IPS-NIHi11 (cell line): ENCODE data around the gene JOSD2.
"Not testable (repeated sequence)": the region's sequence is repeated elsewhere in the genome, so short reads cannot be mapped to it uniquely, and the experiment has no call there.

Source experiments
- DNase-seq: peaks from one replicate; pipeline ENCODE4 v3.0.0; 2012; ENCODE audit warnings: mixed read lengths, low spot score

JOSD2 gene

GRCh38 chr19:50475736-50476223 is 35.2 kb downstream of the JOSD2 start:
- no peak for DNase-seq

GRCh38 chr19:50475101-50475568 is 35.9 kb downstream of the JOSD2 start:
- DNase-seq = no peak

GRCh38 chr19:50473336-50473735 is 37.7 kb downstream of the JOSD2 start:
- DNase-seq = not testable (repeated sequence)

GRCh38 chr19:50468818-50469217 is 42.2 kb downstream of the JOSD2 start:
- no peak for DNase-seq

- DNase-seq = no peak
These were observed 43.4 kb downstream of the JOSD2 start for GRCh38 chr19:50467566-50467965.

GRCh38 chr19:50466706-50467039 is 44.3 kb downstream of the JOSD2 start:
- no peak for DNase-seq

GRCh38 chr19:50465986-50466705 is 44.8 kb downstream of the JOSD2 start:
- DNase-seq = peak; percentile 81

GRCh38 chr19:50465000-50465399 is 46.0 kb downstream of the JOSD2 start:
- DNase-seq = no peak

GRCh38 chr19:50464348-50464747 is 46.6 kb downstream of the JOSD2 start:
- no peak for DNase-seq

- no peak for DNase-seq
These were observed 48.0 kb downstream of the JOSD2 start for GRCh38 chr19:50462970-50463369.

GRCh38 chr19:50461066-50461875 is 49.7 kb downstream of the JOSD2 start:
- DNase-seq = peak; percentile 93

- no peak for DNase-seq
These were observed 50.7 kb downstream of the JOSD2 start for GRCh38 chr19:50460161-50460765.

- DNase-seq = no peak
These were observed 51.4 kb downstream of the JOSD2 start for GRCh38 chr19:50459638-50460037.

- DNase-seq = no peak
These were observed 51.9 kb downstream of the JOSD2 start for GRCh38 chr19:50459067-50459456.

- DNase-seq = no peak
These were observed 52.5 kb downstream of the JOSD2 start for GRCh38 chr19:50458396-50459066.

- DNase-seq = no peak
These were observed 53.7 kb downstream of the JOSD2 start for GRCh38 chr19:50457300-50457699.
